GM23248 (cell line): ENCODE results near the gene SPR.

Source experiments
- EZH2 ChIP-seq: fragments of 200-600 bp; sonication (generic); IDR thresholded peaks from 2 replicates; pipeline ENCODE4 v1.6.1; 2018; ENCODE audit warnings: antibody characterized with exemption, mild to moderate bottlenecking; ENCODE audit not compliant: insufficient read depth, poor library complexity, severe bottlenecking
- EZH2phosphoT487 ChIP-seq: fragments of 200-600 bp; sonication (generic); IDR thresholded peaks from 2 replicates; pipeline ENCODE4 v1.6.1; 2018; ENCODE audit warnings: antibody characterized with exemption, moderate library complexity, mild to moderate bottlenecking, low read depth; ENCODE audit not compliant: insufficient read depth

- no peak for TF ChIP-seq EZH2
- TF ChIP-seq EZH2phosphoT487 = no peak
Measured at GRCh38 chr2:72940786-72941185, 53.6 kb downstream of the SPR start.
